Measurements from ENCODE around the gene GAS7.

GAS7 gene

GRCh38 chr17:10200016-10200415 lies 1.6 kb upstream of the GAS7 start:
- no peak for DNase-seq

- DNase-seq = no peak
Measured at GRCh38 chr17:10197721-10198508, 491 bp downstream of the GAS7 start.

GRCh38 chr17:10197362-10197720 lies 1.1 kb downstream of the GAS7 start:
- DNase-seq = no peak

- DNase-seq = no peak
Measured at GRCh38 chr17:10196941-10197340, 1.5 kb downstream of the GAS7 start.

GRCh38 chr17:10196384-10196895 lies 2.0 kb downstream of the GAS7 start:
- no peak for DNase-seq

- no peak for DNase-seq
Measured at GRCh38 chr17:10195090-10195805, 3.2 kb downstream of the GAS7 start.

- no peak for DNase-seq
Measured at GRCh38 chr17:10193632-10194031, 4.8 kb downstream of the GAS7 start.

- no peak for DNase-seq
Measured at GRCh38 chr17:10192972-10193371, 5.4 kb downstream of the GAS7 start.

- no peak for DNase-seq
Measured at GRCh38 chr17:10192461-10192860, 5.9 kb downstream of the GAS7 start.

GRCh38 chr17:10187456-10187855 lies 10.9 kb downstream of the GAS7 start:
- DNase-seq = no peak

- DNase-seq = no peak
Measured at GRCh38 chr17:10186771-10187410, 11.5 kb downstream of the GAS7 start.

- no peak for DNase-seq
Measured at GRCh38 chr17:10183931-10184930, 14.2 kb downstream of the GAS7 start.

- no peak for DNase-seq
Measured at GRCh38 chr17:10182785-10183184, 15.6 kb downstream of the GAS7 start.

GRCh38 chr17:10178506-10178991 lies 19.9 kb downstream of the GAS7 start:
- no peak for DNase-seq

GRCh38 chr17:10177913-10178505 lies 20.4 kb downstream of the GAS7 start:
- no peak for DNase-seq

- no peak for DNase-seq
Measured at GRCh38 chr17:10177131-10177912, 21.1 kb downstream of the GAS7 start.

- no peak for DNase-seq
Measured at GRCh38 chr17:10173913-10174312, 24.5 kb downstream of the GAS7 start.

GRCh38 chr17:10172778-10173177 lies 25.6 kb downstream of the GAS7 start:
- DNase-seq = no peak

GRCh38 chr17:10172241-10172741 lies 26.1 kb downstream of the GAS7 start:
- DNase-seq = no peak

GRCh38 chr17:10171581-10171981 lies 26.8 kb downstream of the GAS7 start:
- DNase-seq = no peak

- DNase-seq = no peak
Measured at GRCh38 chr17:10171122-10171571, 27.3 kb downstream of the GAS7 start.

Measured in NCI-H1092 (cell line).